Measurements from ENCODE around the gene STK40.

GRCh38 chr1:36326499-36326898, 59.2 kb downstream of the STK40 start:
- no peak for TF ChIP-seq CTCF (IDR thresholded peaks at IDR 0.05; ENCODE audit: low read length)
- no peak for TF ChIP-seq EZH2 (optimal IDR thresholded peaks at IDR 0.05; ENCODE audit: low read depth, low read length)
- no peak for TF ChIP-seq EZH2phosphoT487 (IDR thresholded peaks at IDR 0.05; ENCODE audit: low read length)

All from MM.1S (cell line).